ENCODE results near the gene COPE. TPM values are rescaled to one million over a fixed set of nuclear protein-coding genes. Genes with fewer than 3 reads are reported as not detected.
A peak's percentile ranks its signal among the peaks of the same experiment; 100 is the strongest.
"Not testable (repeated sequence)": the region's sequence is repeated elsewhere in the genome, so short reads cannot be mapped to it uniquely, and the experiment has no call there.

The COPE gene
- total RNA-seq, 2 experiments from 2014 or later = 217 to 220 TPM

GRCh38 chr19:18933297-18933696 lies 14.1 kb upstream of the COPE start:
- intact Hi-C loops (cut with micrococcal nuclease) = no loop called here
- H3K27ac Mint-ChIP-seq = no peak overlapping the region
- CTCF ChIA-PET = no interaction called here

GRCh38 chr19:18932216-18932841 lies 13.1 kb upstream of the COPE start:
- ChIA-PET POLR2A (interaction anchor here (0.6 kb wide), 1 partner anchor 13 kb away, joined by 3 read pairs; the partner anchor contains the start of genes COPE and DDX49), CTCF (no interaction called here)
- H3K27me3 Mint-ChIP-seq = peaks cover 12% of the 10 kb centered on the region
- H3K9me3 Mint-ChIP-seq = no peaks in the 10 kb centered on the region
- H3K4me1 Mint-ChIP-seq (ENCODE audit: low read depth) = peaks cover 6% of the 10 kb centered on the region
- no peak overlapping the region for H3K27ac Mint-ChIP-seq
- DNase-seq = peak; percentile 90
- peaks cover 5% of the 10 kb centered on the region for H3K36me3 Mint-ChIP-seq
- peak overlapping the region; percentile 71 for H3K4me3 Mint-ChIP-seq
- intact Hi-C loops (cut with micrococcal nuclease) = loop anchor here (1.0 kb wide), 1 partner anchor 13 kb away; the partner anchor contains the start of genes COPE and DDX49

More at GRCh38 chr19:18933297-18933696, 14.1 kb upstream of the COPE start:
- Mint-ChIP-seq H3K4me3 (no peak overlapping the region), H3K9me3 (no peaks in the 10 kb centered on the region), H3K27me3 (peaks cover 12% of the 10 kb centered on the region), H3K4me1 (ENCODE audit: low read depth) (peaks cover 6% of the 10 kb centered on the region), H3K36me3 (no peaks in the 10 kb centered on the region)
- POLR2A ChIA-PET = no interaction called here
- DNase-seq = no peak

- ChIA-PET CTCF (no interaction called here), POLR2A (no interaction called here)
- peaks cover 5% of the 10 kb centered on the region for H3K36me3 Mint-ChIP-seq
- H3K4me1 Mint-ChIP-seq (ENCODE audit: low read depth) = peaks cover 6% of the 10 kb centered on the region
- intact Hi-C loops (cut with micrococcal nuclease) = loop anchor here (1.0 kb wide), 1 partner anchor 12 kb away; the partner anchor contains the start of genes COPE and DDX49
- peaks cover 12% of the 10 kb centered on the region for H3K27me3 Mint-ChIP-seq
- no peak for DNase-seq
- H3K4me3 Mint-ChIP-seq = no peak overlapping the region
- H3K9me3 Mint-ChIP-seq = no peaks in the 10 kb centered on the region
- H3K27ac Mint-ChIP-seq = no peak overlapping the region
Observed at GRCh38 chr19:18931316-18932162, 12.4 kb upstream of the COPE start.

GRCh38 chr19:18929311-18929710 lies 10.1 kb upstream of the COPE start:
- H3K36me3 Mint-ChIP-seq = peaks cover 18% of the 10 kb centered on the region
- intact Hi-C loops (cut with micrococcal nuclease) = no loop called here
- DNase-seq = no peak
- H3K27me3 Mint-ChIP-seq = peaks cover 11% of the 10 kb centered on the region
- no peak overlapping the region for H3K27ac Mint-ChIP-seq
- no peak overlapping the region for H3K4me3 Mint-ChIP-seq
- H3K9me3 Mint-ChIP-seq = no peaks in the 10 kb centered on the region
- CTCF ChIA-PET = no interaction called here
- POLR2A ChIA-PET = interaction anchor here (1.2 to 2.5 kb wide), 2 partner anchors 9 to 10 kb away, joined by 3 to 13 read pairs; partner anchors contain the start of genes COPE and DDX49
- H3K4me1 Mint-ChIP-seq (ENCODE audit: low read depth) = peaks cover 6% of the 10 kb centered on the region

DNA sequence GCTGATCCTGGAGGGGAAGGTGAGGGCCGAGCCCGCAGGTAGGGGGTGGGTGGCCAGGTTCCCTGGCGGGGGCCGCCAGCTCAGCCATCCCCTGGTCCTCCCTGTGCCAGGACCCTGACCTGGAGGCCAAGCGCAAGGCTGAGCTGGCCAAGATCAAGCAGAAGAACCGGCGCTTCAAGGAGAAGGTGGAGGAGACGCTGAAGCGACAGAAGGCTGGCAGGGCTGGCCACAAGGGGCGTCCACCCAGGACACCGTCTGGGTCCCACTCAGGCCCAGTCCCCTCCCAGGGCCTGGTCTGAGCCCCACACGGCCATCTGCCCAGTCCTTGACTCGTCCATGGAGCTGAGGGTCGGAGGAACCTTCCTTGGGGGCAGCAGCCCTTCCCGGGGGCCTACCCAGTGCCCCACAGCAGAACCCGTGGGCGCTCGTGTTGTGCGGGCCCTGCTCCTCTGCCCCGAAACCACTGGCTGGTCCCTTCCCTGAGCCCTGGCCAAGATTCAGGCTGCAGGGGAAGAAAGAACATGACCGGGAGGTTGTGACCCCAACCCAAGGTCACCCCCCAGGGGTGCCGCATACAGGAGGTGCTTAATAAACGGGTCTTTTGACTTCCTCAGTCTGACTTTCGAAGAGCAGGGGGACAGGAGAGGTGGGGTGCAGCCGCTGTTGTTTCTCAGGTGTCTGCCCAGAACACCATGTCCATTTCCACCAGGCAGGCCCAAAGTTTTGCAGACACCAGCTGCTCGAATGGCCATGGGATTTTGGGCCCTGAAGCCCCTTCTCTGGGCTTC lies 9.0 kb upstream of the COPE start:
- peaks cover 3% of the 10 kb centered on the region for H3K27me3 Mint-ChIP-seq
- peaks cover 6% of the 10 kb centered on the region for H3K4me1 Mint-ChIP-seq (ENCODE audit: low read depth)
- H3K27ac Mint-ChIP-seq = no peak overlapping the region
- H3K4me3 Mint-ChIP-seq = no peak overlapping the region
- no peaks in the 10 kb centered on the region for H3K9me3 Mint-ChIP-seq
- no peak for DNase-seq
- intact Hi-C loops (cut with micrococcal nuclease) = no loop called here
- ChIA-PET POLR2A (interaction anchor here (2.5 kb wide), 1 partner anchor 9 kb away, joined by 13 read pairs; the partner anchor contains the start of genes COPE and DDX49), CTCF (no interaction called here)
- peaks cover 22% of the 10 kb centered on the region for H3K36me3 Mint-ChIP-seq

- CTCF ChIA-PET = no interaction called here
- POLR2A ChIA-PET = no interaction called here
- no peak for DNase-seq
- Mint-ChIP-seq H3K27ac (no peak overlapping the region), H3K4me3 (no peak overlapping the region), H3K9me3 (no peaks in the 10 kb centered on the region), H3K4me1 (ENCODE audit: low read depth) (peaks cover 13% of the 10 kb centered on the region), H3K36me3 (peaks cover 32% of the 10 kb centered on the region), H3K27me3 (no peaks in the 10 kb centered on the region)
- intact Hi-C loops (cut with micrococcal nuclease) = no loop called here
Observed at GRCh38 chr19:18924684-18925213, 5.6 kb upstream of the COPE start.

DNA sequence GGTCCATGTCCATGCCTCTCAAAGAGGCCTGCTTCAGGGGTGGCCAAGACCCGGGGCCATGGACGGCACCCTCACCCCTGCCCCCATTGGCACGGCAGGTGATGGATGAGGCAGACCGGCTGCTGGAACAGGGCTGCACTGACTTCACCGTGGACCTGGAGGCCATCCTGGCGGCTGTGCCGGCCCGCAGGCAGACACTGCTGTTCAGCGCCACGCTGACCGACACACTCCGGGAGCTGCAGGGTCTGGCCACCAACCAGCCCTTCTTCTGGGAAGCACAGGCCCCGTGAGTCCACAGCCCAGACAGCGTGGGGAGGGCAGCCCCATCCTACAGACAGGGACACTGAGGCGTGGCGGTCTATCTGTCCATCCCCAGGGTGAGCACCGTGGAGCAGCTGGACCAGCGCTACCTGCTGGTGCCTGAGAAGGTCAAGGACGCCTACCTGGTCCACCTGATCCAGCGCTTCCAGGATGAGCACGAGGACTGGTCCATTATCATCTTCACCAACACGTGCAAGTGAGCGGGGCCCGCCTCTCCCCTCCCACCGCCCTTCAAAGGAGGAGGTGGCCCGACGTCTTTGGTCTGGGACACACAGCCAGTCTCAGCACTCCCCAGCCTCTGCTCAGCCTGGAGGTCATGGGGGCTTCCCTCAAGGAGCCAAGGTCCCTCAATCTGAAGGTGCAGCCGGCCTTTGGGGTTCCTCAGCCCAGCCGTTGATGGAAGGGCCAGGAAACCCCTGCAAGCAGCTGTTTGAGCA lies 3.2 kb upstream of the COPE start:
- ChIA-PET CTCF (no interaction called here), POLR2A (no interaction called here)
- no peak for DNase-seq
- Mint-ChIP-seq H3K27me3 (no peaks in the 10 kb centered on the region), H3K36me3 (peaks cover 39% of the 10 kb centered on the region), H3K4me1 (ENCODE audit: low read depth) (peaks cover 27% of the 10 kb centered on the region), H3K9me3 (no peaks in the 10 kb centered on the region), H3K4me3 (no peak overlapping the region), H3K27ac (no peak overlapping the region)
- intact Hi-C loops (cut with micrococcal nuclease) = no loop called here

DNA sequence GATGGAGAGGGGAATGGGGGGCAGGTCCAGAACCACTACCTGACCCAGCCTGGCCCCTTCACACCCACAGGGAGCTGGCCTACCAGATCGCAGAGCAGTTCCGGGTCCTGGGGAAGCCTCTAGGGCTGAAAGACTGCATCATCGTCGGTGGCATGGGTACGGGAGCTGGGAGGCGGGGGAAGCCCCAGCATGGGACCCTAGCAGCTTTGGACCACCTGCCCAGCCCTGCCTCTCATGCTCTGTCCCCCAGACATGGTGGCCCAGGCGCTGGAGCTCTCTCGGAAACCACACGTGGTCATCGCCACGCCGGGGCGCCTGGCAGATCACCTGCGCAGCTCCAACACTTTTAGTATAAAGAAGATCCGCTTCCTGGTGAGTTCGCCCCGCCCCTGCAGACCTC lies 2.4 kb upstream of the COPE start:
- DNase-seq = no peak
- Mint-ChIP-seq H3K36me3 (peaks cover 37% of the 10 kb centered on the region), H3K4me3 (peak overlapping the region; percentile 50), H3K27ac (no peak overlapping the region), H3K27me3 (no peaks in the 10 kb centered on the region), H3K4me1 (ENCODE audit: low read depth) (peaks cover 31% of the 10 kb centered on the region), H3K9me3 (no peaks in the 10 kb centered on the region)
- ChIA-PET POLR2A (no interaction called here), CTCF (no interaction called here)
- intact Hi-C loops (cut with micrococcal nuclease) = no loop called here

DNA sequence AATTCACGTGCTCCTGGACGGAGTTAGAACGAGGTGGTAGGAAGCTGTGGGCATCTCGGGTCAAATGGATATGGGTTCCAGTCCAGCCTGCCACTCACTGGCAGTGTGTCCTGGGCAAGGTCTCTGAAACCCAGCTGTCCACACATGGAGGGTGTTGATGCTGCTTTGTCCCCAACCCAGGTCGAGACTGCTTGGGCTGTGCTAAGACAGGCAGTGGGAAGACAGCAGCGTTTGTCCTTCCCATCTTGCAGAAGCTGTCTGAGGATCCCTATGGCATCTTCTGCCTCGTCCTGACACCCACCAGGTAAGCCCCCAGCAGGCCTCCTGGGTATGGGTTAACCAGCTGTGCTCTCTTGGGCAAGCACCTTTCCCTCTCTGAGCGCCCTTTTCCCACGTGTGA lies 1.2 kb upstream of the COPE start:
- CTCF ChIA-PET = no interaction called here
- H3K27me3 Mint-ChIP-seq = no peaks in the 10 kb centered on the region
- peaks cover 34% of the 10 kb centered on the region for H3K36me3 Mint-ChIP-seq
- H3K27ac Mint-ChIP-seq = no peak overlapping the region
- no peaks in the 10 kb centered on the region for H3K9me3 Mint-ChIP-seq
- peak overlapping the region; percentile 89 for H3K4me3 Mint-ChIP-seq
- POLR2A ChIA-PET = interaction anchor here (0.6 to 2.1 kb wide), 3 partner anchors 9 to 363 kb away, joined by 3 to 10 read pairs (median 3); partner anchors contain the start of genes KXD1 and UBA52
- no peak for DNase-seq
- H3K4me1 Mint-ChIP-seq (ENCODE audit: low read depth) = peaks cover 35% of the 10 kb centered on the region
- intact Hi-C loops (cut with micrococcal nuclease) = no loop called here

DNA sequence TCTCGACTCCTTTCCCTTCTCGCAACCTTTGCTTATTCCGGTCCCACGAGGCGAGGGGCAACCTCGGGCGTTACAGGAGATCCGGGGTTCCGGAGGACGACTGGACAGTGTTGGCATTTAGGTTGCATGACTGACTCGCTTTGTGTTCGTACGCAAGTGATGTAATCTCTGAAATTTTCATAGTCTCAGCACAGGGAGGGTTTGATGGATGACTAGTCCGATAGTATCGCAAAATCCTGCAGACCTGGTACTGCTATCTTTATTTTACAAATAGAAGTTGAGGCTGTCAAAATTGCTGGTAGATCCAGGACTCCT lies 670 bp upstream of the COPE start:
- H3K27ac Mint-ChIP-seq = peak overlapping the region; percentile 84
- H3K36me3 Mint-ChIP-seq = peaks cover 34% of the 10 kb centered on the region
- no peak for DNase-seq
- POLR2A ChIA-PET = interaction anchor here (0.8 to 2.1 kb wide), 8 partner anchors 9 to 348 kb away, joined by 3 to 10 read pairs (median 4); partner anchors contain the start of genes BORCS8, RFXANK, UBA52 and UPF1
- H3K4me1 Mint-ChIP-seq (ENCODE audit: low read depth) = peaks cover 35% of the 10 kb centered on the region
- H3K9me3 Mint-ChIP-seq = no peaks in the 10 kb centered on the region
- CTCF ChIA-PET = interaction anchor here (0.9 to 1.7 kb wide), 7 partner anchors 18 to 458 kb away, joined by 3 to 16 read pairs (median 4); partner anchors contain the start of genes ELL, REX1BD and UBA52
- intact Hi-C loops (cut with micrococcal nuclease) = loop anchor here (1.0 to 5.0 kb wide), 10 partner anchors 12 to 397 kb away; partner anchors contain the start of genes ARMC6, BORCS8, ELL and RFXANK
- no peaks in the 10 kb centered on the region for H3K27me3 Mint-ChIP-seq
- peak overlapping the region; percentile 89 for H3K4me3 Mint-ChIP-seq

DNA sequence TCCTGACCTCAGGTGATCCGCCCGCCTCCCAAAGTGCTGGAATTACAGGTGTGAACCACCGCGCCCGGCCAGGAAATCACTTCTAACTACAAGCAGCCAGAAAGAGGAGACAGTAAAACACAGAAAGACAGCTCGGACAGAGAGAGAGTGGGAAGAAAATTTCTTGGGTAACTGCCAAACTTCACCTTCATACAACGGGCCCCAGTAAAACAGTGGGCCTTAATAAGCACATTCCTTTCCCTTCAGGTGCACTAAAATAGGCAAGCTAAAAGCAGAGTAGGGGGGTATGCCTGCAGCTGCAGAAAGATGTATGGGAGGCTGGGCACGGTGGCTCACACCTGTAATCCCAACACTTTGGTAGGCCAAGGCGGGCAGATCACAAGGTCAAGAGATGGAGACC lies 1.6 kb downstream of the COPE start:
- CTCF ChIA-PET = interaction anchor here (0.7 kb wide), 1 partner anchor 149 kb away, joined by 3 read pairs; no protein-coding TSS in a partner anchor
- peaks cover 32% of the 10 kb centered on the region for H3K36me3 Mint-ChIP-seq

More for the DNA sequence above, 1.6 kb downstream of the COPE start:
- H3K27ac Mint-ChIP-seq, DNase-seq, H3K27me3 Mint-ChIP-seq, H3K9me3 Mint-ChIP-seq, POLR2A ChIA-PET: not testable (repeated sequence)
- Mint-ChIP-seq H3K4me3 (peak overlapping the region; percentile 59), H3K4me1 (ENCODE audit: low read depth) (peaks cover 39% of the 10 kb centered on the region)
- intact Hi-C loops (cut with micrococcal nuclease) = loop anchor here (5.0 kb wide), 2 partner anchors 85 to 325 kb away; partner anchors contain the start of gene UPF1

Measured in activated CD4-positive, alpha-beta memory T cell treated with anti-CD3 and anti-CD28 coated beads for 36 hours (primary cell).